Liver (tissue), 3 donors: ENCODE measurements around the gene FMN2.

Experiments used
- ATF3 ChIP-seq: IDR thresholded peaks from 2 replicates; pipeline ENCODE4 v1.6.1; 2016; ENCODE audit warnings: antibody characterized with exemption
- CTCF ChIP-seq: fragments of 150-350 bp; IDR thresholded peaks from 2 replicates; pipeline ENCODE4 v1.5.1; 2017; ENCODE audit warnings: improper control_type of control experiment, low read depth, low read length; ENCODE audit not compliant: missing input control
- FOXA2 ChIP-seq: IDR thresholded peaks from 2 replicates; pipeline ENCODE4 v1.6.1; 2016; ENCODE audit warnings: antibody characterized with exemption
- GABPA ChIP-seq, 2 donors: IDR thresholded peaks in 1 of 2; conservative IDR thresholded peaks in 1 of 2; 2 replicates each; pipeline ENCODE4 v1.6.1; 2016; ENCODE audit warnings: antibody characterized with exemption in 2 of 2, mild to moderate bottlenecking in 1 of 2, moderate library complexity in 1 of 2
- MAX ChIP-seq: IDR thresholded peaks from 2 replicates; pipeline ENCODE4 v1.6.1; 2016; ENCODE audit warnings: antibody characterized with exemption
- RAD21 ChIP-seq, 2 donors: IDR thresholded peaks; 2 replicates each; pipeline ENCODE4 v1.6.1; 2016; ENCODE audit warnings: antibody characterized with exemption in 2 of 2, mild to moderate bottlenecking in 2 of 2
- RXRA ChIP-seq, 2 donors: IDR thresholded peaks; 2 replicates each; pipeline ENCODE4 v1.6.1; 2017 to 2018; ENCODE audit warnings: antibody characterized with exemption in 2 of 2, mild to moderate bottlenecking in 1 of 2
- SP1 ChIP-seq: IDR thresholded peaks from 2 replicates; pipeline ENCODE4 v1.6.1; 2018; ENCODE audit warnings: antibody characterized with exemption, mild to moderate bottlenecking
- TAF1 ChIP-seq: conservative IDR thresholded peaks from 2 replicates; pipeline ENCODE4 v1.6.1; 2016; ENCODE audit warnings: antibody characterized with exemption, mild to moderate bottlenecking
- YY1 ChIP-seq: IDR thresholded peaks from 2 replicates; pipeline ENCODE4 v1.6.1; 2016; ENCODE audit warnings: antibody characterized with exemption, mild to moderate bottlenecking
- ZBTB33 ChIP-seq: IDR thresholded peaks from 2 replicates; pipeline ENCODE4 v1.6.1; 2016; ENCODE audit warnings: antibody characterized with exemption
- donor health status: healthy.
- donor health status: healthy.

- TF ChIP-seq CTCF (no peak), ATF3 (no peak), RXRA (IDR thresholded peaks at IDR 0.05) (no peak), RAD21 (IDR thresholded peaks at IDR 0.05) (no peak), FOXA2 (no peak), YY1 (no peak), MAX (no peak), GABPA (IDR thresholded peaks at IDR 0.05 in 1 of 2, conservative IDR thresholded peaks at IDR 0.05 in 1 of 2) (no peak), SP1 (no peak), ZBTB33 (no peak), TAF1 (no peak)
These were observed 7.3 kb upstream of the FMN2 start for GRCh38 chr1:240084337-240084736.
